LNCaP clone FGC (cell line): ENCODE results near the gene ADGRA3.

ENCODE experiments used
- DNase-seq: peaks from one replicate; pipeline ENCODE4 v3.0.0-alpha.2; 2011; ENCODE audit warnings: low read depth
- H3K4me3 ChIP-seq: 2 replicates; pipeline ENCODE4 v1.5.1; 2011; ENCODE audit warnings: mild to moderate bottlenecking, low read depth, low read length, control low read depth
- TF ChIP-seq, protein P1 (sequence below): IDR thresholded peaks from 2 replicates; pipeline ENCODE4 v1.5.1; 2012; ENCODE audit warnings: mild to moderate bottlenecking; ENCODE audit not compliant: control insufficient read depth, insufficient read depth; ENCODE audit errors: extremely low read depth

Gene ADGRA3

DNA sequence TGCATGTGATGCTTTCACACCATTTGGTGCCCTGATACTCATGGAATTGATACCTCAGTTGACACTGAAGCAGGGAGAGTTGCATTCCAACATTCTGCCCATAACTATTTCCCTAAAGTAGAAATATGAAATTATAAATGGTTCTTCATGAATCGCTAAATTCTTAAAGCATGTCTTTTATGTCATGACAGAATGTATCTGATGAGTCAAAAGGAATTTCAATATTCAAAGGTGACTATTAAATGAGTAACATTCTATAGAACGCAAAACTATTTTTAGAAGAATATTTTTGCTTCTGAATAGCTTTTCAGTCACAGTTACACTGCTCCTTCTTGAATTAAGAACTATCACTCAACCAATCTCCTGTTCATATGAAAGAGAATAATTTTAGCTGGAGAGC lies 152.8 kb downstream of the ADGRA3 start:
- DNase-seq = no peak
- TF ChIP-seq, protein P1, sequence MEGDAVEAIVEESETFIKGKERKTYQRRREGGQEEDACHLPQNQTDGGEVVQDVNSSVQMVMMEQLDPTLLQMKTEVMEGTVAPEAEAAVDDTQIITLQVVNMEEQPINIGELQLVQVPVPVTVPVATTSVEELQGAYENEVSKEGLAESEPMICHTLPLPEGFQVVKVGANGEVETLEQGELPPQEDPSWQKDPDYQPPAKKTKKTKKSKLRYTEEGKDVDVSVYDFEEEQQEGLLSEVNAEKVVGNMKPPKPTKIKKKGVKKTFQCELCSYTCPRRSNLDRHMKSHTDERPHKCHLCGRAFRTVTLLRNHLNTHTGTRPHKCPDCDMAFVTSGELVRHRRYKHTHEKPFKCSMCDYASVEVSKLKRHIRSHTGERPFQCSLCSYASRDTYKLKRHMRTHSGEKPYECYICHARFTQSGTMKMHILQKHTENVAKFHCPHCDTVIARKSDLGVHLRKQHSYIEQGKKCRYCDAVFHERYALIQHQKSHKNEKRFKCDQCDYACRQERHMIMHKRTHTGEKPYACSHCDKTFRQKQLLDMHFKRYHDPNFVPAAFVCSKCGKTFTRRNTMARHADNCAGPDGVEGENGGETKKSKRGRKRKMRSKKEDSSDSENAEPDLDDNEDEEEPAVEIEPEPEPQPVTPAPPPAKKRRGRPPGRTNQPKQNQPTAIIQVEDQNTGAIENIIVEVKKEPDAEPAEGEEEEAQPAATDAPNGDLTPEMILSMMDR = no peak
- no peak overlapping the region for H3K4me3 ChIP-seq

- TF ChIP-seq, protein P1 = peak; percentile 71
- DNase-seq = peak; percentile 10
- H3K4me3 ChIP-seq = no peak overlapping the region
These were observed 158.8 kb downstream of the ADGRA3 start for GRCh38 chr4:22356987-22357596.

- TF ChIP-seq, protein P1 = no peak
- DNase-seq = no peak
These were observed 167.5 kb downstream of the ADGRA3 start for GRCh38 chr4:22348410-22348809.

GRCh38 chr4:22345678-22346077 lies 170.2 kb downstream of the ADGRA3 start:
- no peak overlapping the region for H3K4me3 ChIP-seq
- TF ChIP-seq, protein P1 = no peak
- DNase-seq = no peak

More at GRCh38 chr4:22348410-22348809, 167.5 kb downstream of the ADGRA3 start:
- H3K4me3 ChIP-seq = no peak overlapping the region

- no peak overlapping the region for H3K4me3 ChIP-seq
- TF ChIP-seq, protein P1 = no peak
- DNase-seq = no peak
These were observed 170.8 kb downstream of the ADGRA3 start for GRCh38 chr4:22345055-22345454.

- DNase-seq = no peak
- no peak overlapping the region for H3K4me3 ChIP-seq
- TF ChIP-seq, protein P1 = no peak
These were observed 172.3 kb downstream of the ADGRA3 start for GRCh38 chr4:22343606-22344005.

DNA sequence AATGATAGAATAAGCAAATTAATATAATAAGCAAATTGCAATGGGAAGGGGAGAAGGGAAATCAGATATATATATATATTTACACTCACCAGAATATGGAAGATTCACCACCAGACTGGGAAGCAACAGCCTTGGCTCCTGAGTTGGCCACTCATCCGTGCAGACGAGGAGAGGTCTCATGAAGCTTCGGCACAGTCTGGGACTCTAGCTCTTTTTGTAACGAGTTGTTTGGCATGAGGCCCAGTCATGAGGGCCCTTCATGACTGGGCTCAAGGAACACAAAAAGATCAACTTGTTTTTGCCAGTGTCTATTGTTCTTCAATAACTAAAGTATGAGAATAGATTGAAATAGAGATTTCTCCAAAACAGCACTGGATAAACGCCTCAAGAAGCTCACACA lies 176.4 kb downstream of the ADGRA3 start:
- TF ChIP-seq, protein P1 = no peak
- no peak overlapping the region for H3K4me3 ChIP-seq
- no peak for DNase-seq
